Measurements from ENCODE around the gene SGMS2. TPM values are rescaled to one million over a fixed set of nuclear protein-coding genes. Genes with fewer than 3 reads are reported as not detected.

The SGMS2 gene
- total RNA-seq, 4 donors from 2014 or later, result 46.5 to 224 (median 120) TPM

DNA sequence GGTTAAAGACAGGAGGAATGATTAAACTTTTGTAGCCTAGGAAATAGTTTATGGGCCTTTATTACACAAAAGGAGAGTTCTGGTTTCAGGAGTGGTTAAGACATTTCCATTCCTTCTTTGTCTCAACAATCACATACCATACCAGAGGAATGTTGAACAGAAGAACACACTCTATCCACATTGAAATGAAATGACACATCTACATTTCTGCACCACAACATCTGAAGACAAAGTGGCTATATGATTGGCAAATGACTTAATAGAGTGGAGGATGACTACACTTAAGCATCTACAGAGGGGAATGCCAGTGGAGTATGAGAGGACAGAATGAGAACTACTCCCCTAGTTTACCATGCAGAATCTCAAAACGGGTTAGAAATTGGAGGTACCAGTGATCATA, 114.6 kb downstream of the SGMS2 start:
- intact Hi-C loops (cut with DNase I), result loop anchor here (10.0 kb wide), 1 partner anchor 45 kb away; the partner anchor contains the start of gene HADH
- WGBS, 2 donors, result 97 to 100% methylated on average over 1 of the region's 1 CpG
- DNase-seq, result no peak
- H3K4me3 ChIP-seq (replicated peaks in 1 of 3), result no peak overlapping the region
- no peaks in the 10 kb centered on the region for H3K4me1 ChIP-seq
- no peaks in the 10 kb centered on the region for H3K9me3 ChIP-seq
- no peaks in the 10 kb centered on the region for H3K27me3 ChIP-seq
- TF ChIP-seq POLR2A (IDR thresholded peaks at IDR 0.05), result no peak
- TF ChIP-seq, protein P1, sequence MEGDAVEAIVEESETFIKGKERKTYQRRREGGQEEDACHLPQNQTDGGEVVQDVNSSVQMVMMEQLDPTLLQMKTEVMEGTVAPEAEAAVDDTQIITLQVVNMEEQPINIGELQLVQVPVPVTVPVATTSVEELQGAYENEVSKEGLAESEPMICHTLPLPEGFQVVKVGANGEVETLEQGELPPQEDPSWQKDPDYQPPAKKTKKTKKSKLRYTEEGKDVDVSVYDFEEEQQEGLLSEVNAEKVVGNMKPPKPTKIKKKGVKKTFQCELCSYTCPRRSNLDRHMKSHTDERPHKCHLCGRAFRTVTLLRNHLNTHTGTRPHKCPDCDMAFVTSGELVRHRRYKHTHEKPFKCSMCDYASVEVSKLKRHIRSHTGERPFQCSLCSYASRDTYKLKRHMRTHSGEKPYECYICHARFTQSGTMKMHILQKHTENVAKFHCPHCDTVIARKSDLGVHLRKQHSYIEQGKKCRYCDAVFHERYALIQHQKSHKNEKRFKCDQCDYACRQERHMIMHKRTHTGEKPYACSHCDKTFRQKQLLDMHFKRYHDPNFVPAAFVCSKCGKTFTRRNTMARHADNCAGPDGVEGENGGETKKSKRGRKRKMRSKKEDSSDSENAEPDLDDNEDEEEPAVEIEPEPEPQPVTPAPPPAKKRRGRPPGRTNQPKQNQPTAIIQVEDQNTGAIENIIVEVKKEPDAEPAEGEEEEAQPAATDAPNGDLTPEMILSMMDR (IDR thresholded peaks at IDR 0.05), result no peak
- no peaks in the 10 kb centered on the region for H3K36me3 ChIP-seq
- H3K27ac ChIP-seq, result no peak overlapping the region

DNA sequence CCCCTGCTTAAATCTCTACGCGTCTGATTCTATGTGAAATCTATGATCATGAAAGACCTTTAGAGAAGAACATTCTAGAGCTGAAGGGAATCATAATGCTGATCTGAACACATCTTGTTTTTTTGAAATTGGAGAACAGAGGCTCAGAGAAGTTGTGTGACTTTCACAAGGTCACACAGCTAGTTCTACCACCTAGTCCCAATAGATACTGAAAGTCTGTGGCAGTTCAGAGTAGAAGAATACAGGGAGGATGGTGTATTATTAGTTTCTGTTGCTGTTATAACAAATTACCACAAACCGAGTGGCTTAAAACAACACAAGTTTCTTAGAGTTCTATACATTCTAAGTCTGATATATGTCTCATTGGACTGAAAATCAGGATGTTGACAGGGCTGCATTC, 121.1 kb downstream of the SGMS2 start:
- H3K36me3 ChIP-seq, result peaks cover 0 to 4% of the 10 kb centered on the region in 2 donors

DNA sequence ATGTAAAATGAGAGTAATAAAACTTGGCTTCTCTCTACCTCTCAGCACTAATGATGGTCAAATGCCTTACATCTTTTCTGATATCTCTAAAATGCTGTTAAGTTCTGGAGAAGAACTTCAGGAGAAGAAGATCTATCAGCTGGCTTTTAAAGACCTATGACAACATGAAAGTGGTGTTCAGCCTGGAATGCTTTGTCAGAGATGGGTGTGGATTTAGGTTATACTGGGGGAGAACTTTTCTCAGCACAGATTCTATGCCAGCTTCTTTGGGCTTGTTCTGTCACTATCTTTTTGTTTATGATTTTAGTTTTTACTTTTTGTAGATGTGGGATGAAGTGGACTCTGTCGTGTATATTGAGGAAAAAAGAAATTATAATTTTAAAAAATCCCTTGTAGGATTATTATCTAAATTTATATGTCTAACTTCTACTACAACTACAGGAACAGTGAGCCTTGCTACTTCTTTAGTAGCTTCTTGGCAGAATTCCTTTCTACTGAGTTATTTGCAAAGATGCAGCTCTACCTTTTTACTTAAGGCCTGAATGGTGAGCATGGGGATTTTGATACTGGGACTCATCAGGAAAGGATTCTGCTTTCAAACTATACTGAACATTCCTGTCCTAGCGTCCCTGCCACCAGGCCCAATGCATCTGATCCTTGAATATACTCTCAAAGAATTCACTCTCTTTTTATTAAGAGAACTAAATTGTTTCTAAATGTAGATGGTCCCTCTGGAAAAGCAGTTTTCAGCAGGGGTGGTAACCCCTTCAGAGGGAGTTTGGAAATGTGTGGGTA, 126.2 kb downstream of the SGMS2 start:
- H3K27me3 ChIP-seq, result no peaks in the 10 kb centered on the region
- no peaks in the 10 kb centered on the region for H3K4me1 ChIP-seq
- intact Hi-C loops (cut with DNase I), result no loop called here
- H3K9me3 ChIP-seq, result no peaks in the 10 kb centered on the region
- WGBS, 2 donors, result 90 to 94% methylated on average over 2 of the region's 2 CpGs
- DNase-seq, result no peak
- H3K4me3 ChIP-seq (replicated peaks in 1 of 3), result no peak overlapping the region
- H3K36me3 ChIP-seq, result peaks cover 0 to 4% of the 10 kb centered on the region in 2 donors
- no peak overlapping the region for H3K27ac ChIP-seq
- TF ChIP-seq, protein P1 (IDR thresholded peaks at IDR 0.05), result no peak
- TF ChIP-seq POLR2A (IDR thresholded peaks at IDR 0.05), result no peak

More for the DNA sequence above, 121.1 kb downstream of the SGMS2 start:
- WGBS, 2 donors, result 88 to 96% methylated on average over 3 of the region's 3 CpGs
- no peak for DNase-seq
- no peak overlapping the region for H3K27ac ChIP-seq
- no peak overlapping the region for H3K4me3 ChIP-seq (replicated peaks in 1 of 3)
- H3K9me3 ChIP-seq, result no peaks in the 10 kb centered on the region
- H3K27me3 ChIP-seq, result no peaks in the 10 kb centered on the region
- intact Hi-C loops (cut with DNase I), result no loop called here
- no peaks in the 10 kb centered on the region for H3K4me1 ChIP-seq
- TF ChIP-seq, protein P1 (IDR thresholded peaks at IDR 0.05), result no peak
- no peak for TF ChIP-seq POLR2A (IDR thresholded peaks at IDR 0.05)

DNA sequence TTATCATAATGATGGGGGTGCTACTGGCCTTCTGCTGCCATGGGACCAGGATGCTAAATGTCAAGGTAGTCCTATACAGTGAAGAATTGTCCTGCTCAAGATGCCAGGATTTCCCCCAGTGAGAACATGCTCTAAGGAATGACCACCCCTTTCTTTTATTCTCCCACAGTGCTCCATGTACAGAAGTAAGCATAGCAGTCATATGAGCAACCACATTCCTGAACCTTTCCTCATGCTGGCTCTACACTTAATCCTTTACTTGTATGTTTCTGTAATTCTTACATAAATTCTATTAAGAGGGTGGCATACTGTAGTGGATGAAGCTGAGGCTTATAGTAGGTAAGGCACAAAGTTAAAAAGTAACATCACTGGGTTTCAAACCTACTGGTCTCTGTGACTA, 126.8 kb downstream of the SGMS2 start:
- Histone ChIP-seq H3K4me3 (replicated peaks in 1 of 3) (no peak overlapping the region), H3K9me3 (no peaks in the 10 kb centered on the region), H3K27ac (no peak overlapping the region), H3K4me1 (no peaks in the 10 kb centered on the region), H3K36me3 (peaks cover 0 to 4% of the 10 kb centered on the region in 2 donors), H3K27me3 (no peaks in the 10 kb centered on the region)
- no peak for DNase-seq
- TF ChIP-seq, protein P1 (IDR thresholded peaks at IDR 0.05), result no peak
- no peak for TF ChIP-seq POLR2A (IDR thresholded peaks at IDR 0.05)
- intact Hi-C loops (cut with DNase I), result no loop called here

DNA sequence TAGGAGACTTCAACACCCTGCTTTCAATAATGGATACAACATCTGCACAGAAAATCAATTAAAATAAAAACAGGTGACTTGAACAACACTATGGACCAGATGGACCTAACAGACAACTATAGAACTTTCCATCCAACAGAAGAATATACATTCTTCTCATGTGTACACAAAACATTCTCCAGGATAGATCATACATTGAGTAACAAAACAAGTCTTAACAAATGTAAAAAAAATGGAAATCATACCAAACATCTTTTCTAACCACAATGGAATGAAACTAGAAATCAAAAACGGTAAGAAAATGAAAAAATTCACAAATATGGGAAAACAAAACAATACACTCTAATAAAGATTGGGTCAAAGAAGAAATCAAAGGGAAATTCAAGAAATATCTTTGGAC, 131.3 kb downstream of the SGMS2 start:
- DNase-seq, result no peak
- Histone ChIP-seq H3K36me3 (no peaks in the 10 kb centered on the region), H3K4me1 (no peaks in the 10 kb centered on the region), H3K27me3 (no peaks in the 10 kb centered on the region), H3K4me3 (replicated peaks in 1 of 3) (no peak overlapping the region), H3K9me3 (no peaks in the 10 kb centered on the region), H3K27ac (no peak overlapping the region)
- 87 to 93% methylated on average over 1 of the region's 1 CpG for WGBS, 2 donors
- TF ChIP-seq POLR2A (IDR thresholded peaks at IDR 0.05), result no peak
- TF ChIP-seq, protein P1 (IDR thresholded peaks at IDR 0.05), result no peak
- intact Hi-C loops (cut with DNase I), result no loop called here
